ENCODE results near the gene FYN. TPM values are rescaled to one million over a fixed set of nuclear protein-coding genes. Genes with fewer than 3 reads are reported as not detected.

Gene FYN
- polyA plus RNA-seq, 4 donors: 17.9 to 33.8 (median 24.8) TPM

DNA sequence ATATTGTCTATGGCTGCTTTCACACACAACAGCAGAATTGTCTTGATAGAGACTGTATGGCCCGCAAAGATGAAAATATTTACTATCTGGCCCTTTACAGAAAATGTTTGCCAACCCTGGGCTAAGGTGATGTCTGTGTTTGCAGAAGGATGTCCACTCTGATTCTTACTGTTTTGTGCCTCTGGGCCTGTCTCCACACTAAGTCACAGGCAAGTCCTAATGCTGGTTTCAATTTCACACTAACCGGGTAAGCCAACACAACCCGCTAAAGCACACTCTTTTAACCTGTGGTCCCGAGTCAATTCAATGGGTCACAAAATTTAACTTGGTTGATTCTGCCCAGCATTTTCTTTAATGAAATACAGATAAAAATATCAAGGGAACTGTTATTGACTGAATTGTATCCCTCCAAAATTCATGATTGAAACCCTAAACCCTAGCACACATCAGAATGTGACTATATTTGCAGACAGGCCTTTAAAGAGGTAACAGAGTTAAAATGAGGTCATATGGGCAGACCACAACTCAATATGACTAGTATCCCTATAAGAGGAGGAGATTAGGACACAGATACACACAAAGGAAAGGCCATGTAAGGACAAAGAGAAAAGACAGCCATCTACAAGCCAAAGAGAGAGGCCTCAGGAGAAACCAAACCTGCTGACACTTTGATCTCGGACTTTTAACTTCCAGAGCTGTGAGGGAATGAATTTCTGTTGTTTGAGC, 78.4 kb downstream of the FYN start:
- no peak for FAIRE-seq
- Histone ChIP-seq H3K27me3 (ENCODE audit: control insufficient read depth in 3 of 3, insufficient read depth in 3 of 3, low read length in 3 of 3) (no peaks in the 10 kb centered on the region), H3K27ac (ENCODE audit: low read depth in 1 of 3, low read length in 2 of 3) (peak overlapping the region in 1 of 3 donors; percentile 24), H3K4me1 (ENCODE audit: control insufficient read depth in 3 of 3, insufficient read depth in 2 of 3, low read depth in 1 of 3, low read length in 2 of 3) (peaks cover 0 to under 1% (median 0%) of the 10 kb centered on the region in 3 donors), H3K9me3 (ENCODE audit: control insufficient read depth in 2 of 2, insufficient read depth in 1 of 2, low read depth in 1 of 2, low read length in 1 of 2) (no peaks in the 10 kb centered on the region), H3K4me3 (ENCODE audit: low read depth in 1 of 3, low read length in 3 of 3) (no peak overlapping the region), H3K36me3 (ENCODE audit: control insufficient read depth in 3 of 3, insufficient read depth in 2 of 3, low read depth in 1 of 3, low read length in 3 of 3) (no peaks in the 10 kb centered on the region)
- 69 to 76% (median 75%) methylated on average over 5 of the region's 5 CpGs for WGBS, 3 donors
- no peak for DNase-seq

DNA sequence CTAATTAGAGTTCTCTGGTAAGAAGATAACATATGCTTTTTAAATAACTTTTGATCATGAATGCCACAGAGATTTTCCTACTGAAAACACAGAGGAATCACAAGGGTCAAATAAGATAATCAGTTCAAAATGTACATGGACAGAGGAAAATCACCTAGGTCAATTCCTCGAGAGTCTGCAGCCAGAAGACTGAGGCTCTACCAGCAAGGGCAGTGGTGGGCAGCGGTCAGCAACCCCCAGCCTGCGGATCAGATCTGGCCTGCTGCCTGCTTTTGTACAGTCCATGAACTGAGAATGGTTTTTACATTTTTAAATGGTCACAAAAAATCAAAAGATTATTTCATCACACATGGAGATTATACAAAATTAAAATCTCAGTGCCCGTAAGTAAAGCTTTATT, 79.0 kb downstream of the FYN start:
- H3K9me3 ChIP-seq (ENCODE audit: control insufficient read depth in 2 of 2, insufficient read depth in 1 of 2, low read depth in 1 of 2, low read length in 1 of 2): no peaks in the 10 kb centered on the region
- FAIRE-seq (no peak), DNase-seq (no peak)
- WGBS, 3 donors: 81 to 87% (median 83%) methylated on average over 4 of the region's 4 CpGs
- no peaks in the 10 kb centered on the region for H3K36me3 ChIP-seq (ENCODE audit: control insufficient read depth in 3 of 3, insufficient read depth in 2 of 3, low read depth in 1 of 3, low read length in 3 of 3)
- no peak overlapping the region for H3K4me3 ChIP-seq (ENCODE audit: low read depth in 1 of 3, low read length in 3 of 3)
- H3K4me1 ChIP-seq (ENCODE audit: control insufficient read depth in 3 of 3, insufficient read depth in 2 of 3, low read depth in 1 of 3, low read length in 2 of 3): peaks cover 0 to 3% (median 0%) of the 10 kb centered on the region in 3 donors
- H3K27me3 ChIP-seq (ENCODE audit: control insufficient read depth in 3 of 3, insufficient read depth in 3 of 3, low read length in 3 of 3): no peaks in the 10 kb centered on the region
- H3K27ac ChIP-seq (ENCODE audit: low read depth in 1 of 3, low read length in 2 of 3): peak overlapping the region in 1 of 3 donors; percentile 8

DNA sequence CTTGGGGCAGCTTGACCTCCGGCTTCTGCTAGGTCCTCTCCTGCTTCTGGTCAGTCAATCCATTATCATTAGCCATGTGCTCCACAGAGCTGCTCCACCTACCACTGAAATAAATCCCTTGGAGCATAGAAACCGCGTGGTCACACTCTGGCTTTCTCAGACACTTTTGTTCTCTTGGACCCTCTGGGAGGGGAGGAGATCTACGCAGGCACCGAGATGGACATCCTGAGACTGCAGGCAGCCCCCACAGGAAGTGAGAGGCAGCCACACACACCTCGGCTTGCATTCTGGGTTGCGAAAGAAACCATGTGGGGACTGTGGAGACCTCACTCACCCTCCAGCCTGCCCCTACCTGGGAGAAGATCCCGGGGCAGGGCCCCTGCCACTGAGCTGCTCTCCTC, 79.5 kb downstream of the FYN start:
- FAIRE-seq (no peak), DNase-seq (peak in 1 of 2 donors; percentile 49)
- Histone ChIP-seq H3K4me1 (ENCODE audit: control insufficient read depth in 3 of 3, insufficient read depth in 2 of 3, low read depth in 1 of 3, low read length in 2 of 3) (peaks cover 0 to 3% (median 0%) of the 10 kb centered on the region in 3 donors), H3K4me3 (ENCODE audit: low read depth in 1 of 3, low read length in 3 of 3) (peak overlapping the region in 1 of 3 donors; percentile 42), H3K27ac (ENCODE audit: low read depth in 1 of 3, low read length in 2 of 3) (peak overlapping the region in 2 of 3 donors; percentile 52 to 69), H3K9me3 (ENCODE audit: control insufficient read depth in 2 of 2, insufficient read depth in 1 of 2, low read depth in 1 of 2, low read length in 1 of 2) (no peaks in the 10 kb centered on the region), H3K27me3 (ENCODE audit: control insufficient read depth in 3 of 3, insufficient read depth in 3 of 3, low read length in 3 of 3) (no peaks in the 10 kb centered on the region), H3K36me3 (ENCODE audit: control insufficient read depth in 3 of 3, insufficient read depth in 2 of 3, low read depth in 1 of 3, low read length in 3 of 3) (no peaks in the 10 kb centered on the region)
- 66 to 77% (median 67%) methylated on average over 8 of the region's 8 CpGs for WGBS, 3 donors

DNA sequence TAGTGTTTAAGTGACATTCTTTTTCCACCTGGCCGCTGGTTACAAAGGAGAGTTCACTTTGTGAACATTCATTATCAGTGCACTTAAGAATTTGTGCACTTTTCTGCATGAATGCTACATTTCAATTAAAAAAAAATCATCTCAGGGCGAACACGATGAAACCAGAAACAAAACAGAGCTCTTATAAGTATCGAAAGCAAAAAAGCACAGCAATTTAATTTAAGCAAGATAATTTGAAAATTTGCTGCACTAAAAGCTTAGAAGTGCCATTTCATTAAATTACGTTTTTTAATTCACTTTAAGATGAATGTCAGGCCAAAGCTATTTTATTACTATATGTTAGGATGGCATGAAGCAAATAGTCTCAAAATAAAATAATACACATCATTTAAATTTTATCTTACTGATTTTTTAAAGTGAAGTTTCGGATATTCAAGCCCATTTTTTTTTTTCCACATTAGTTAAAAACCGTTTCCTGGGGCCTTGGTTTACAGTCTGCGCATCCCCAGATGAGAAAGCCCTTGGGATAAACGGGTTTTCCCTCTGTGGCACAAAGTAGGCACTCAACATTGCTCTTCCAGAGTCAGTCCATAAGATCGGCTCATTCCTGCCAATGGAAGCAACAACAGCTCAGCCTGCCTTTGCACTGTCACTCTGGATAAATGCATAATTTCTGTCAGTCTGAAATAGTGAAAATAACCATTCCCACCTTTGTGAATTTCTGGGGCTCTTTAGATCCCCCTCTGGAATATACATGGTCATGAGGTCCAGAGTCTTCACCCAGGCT, 80.1 kb downstream of the FYN start:
- peak overlapping the region in 1 of 3 donors; percentile 42 for H3K4me3 ChIP-seq (ENCODE audit: low read depth in 1 of 3, low read length in 3 of 3)
- H3K27ac ChIP-seq (ENCODE audit: low read depth in 1 of 3, low read length in 2 of 3): peak overlapping the region in 2 of 3 donors; percentile 52 to 69
- FAIRE-seq: no peak
- no peaks in the 10 kb centered on the region for H3K9me3 ChIP-seq (ENCODE audit: control insufficient read depth in 2 of 2, insufficient read depth in 1 of 2, low read depth in 1 of 2, low read length in 1 of 2)
- no peak for DNase-seq
- H3K27me3 ChIP-seq (ENCODE audit: control insufficient read depth in 3 of 3, insufficient read depth in 3 of 3, low read length in 3 of 3): no peaks in the 10 kb centered on the region
- H3K36me3 ChIP-seq (ENCODE audit: control insufficient read depth in 3 of 3, insufficient read depth in 2 of 3, low read depth in 1 of 3, low read length in 3 of 3): no peaks in the 10 kb centered on the region
- peaks cover 0 to 3% (median 0%) of the 10 kb centered on the region in 3 donors for H3K4me1 ChIP-seq (ENCODE audit: control insufficient read depth in 3 of 3, insufficient read depth in 2 of 3, low read depth in 1 of 3, low read length in 2 of 3)
- WGBS, 3 donors: 73 to 76% (median 76%) methylated on average over 10 of the region's 10 CpGs

DNA sequence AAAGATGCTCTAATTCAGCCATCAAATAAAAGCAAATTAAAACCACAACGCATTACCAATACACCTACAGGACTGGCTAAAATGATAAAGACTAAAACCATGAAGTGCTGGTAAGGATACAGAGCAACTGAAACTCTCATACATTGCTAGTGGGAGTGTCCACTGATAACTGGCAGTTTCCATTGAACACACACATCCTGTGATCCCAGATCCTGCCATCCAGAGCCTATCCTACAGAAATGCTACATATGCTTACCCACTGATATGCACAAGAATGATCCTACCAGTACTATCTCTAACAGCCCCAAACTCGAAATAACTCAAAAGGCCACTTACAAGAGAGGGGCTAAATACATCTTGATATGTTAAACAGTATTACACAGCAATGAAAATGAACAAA, 81.0 kb downstream of the FYN start:
- FAIRE-seq: no peak
- H3K4me1 ChIP-seq (ENCODE audit: control insufficient read depth in 3 of 3, insufficient read depth in 2 of 3, low read depth in 1 of 3, low read length in 2 of 3): peaks cover 0 to 3% (median 0%) of the 10 kb centered on the region in 3 donors
- DNase-seq: no peak
- H3K27ac ChIP-seq (ENCODE audit: low read depth in 1 of 3, low read length in 2 of 3): no peak overlapping the region
- no peaks in the 10 kb centered on the region for H3K36me3 ChIP-seq (ENCODE audit: control insufficient read depth in 3 of 3, insufficient read depth in 2 of 3, low read depth in 1 of 3, low read length in 3 of 3)
- H3K4me3 ChIP-seq (ENCODE audit: low read depth in 1 of 3, low read length in 3 of 3): peak overlapping the region in 1 of 3 donors; percentile 39
- H3K9me3 ChIP-seq (ENCODE audit: control insufficient read depth in 2 of 2, insufficient read depth in 1 of 2, low read depth in 1 of 2, low read length in 1 of 2): no peaks in the 10 kb centered on the region
- WGBS, 3 donors: 57 to 88% (median 80%) methylated on average over 2 of the region's 2 CpGs
- no peaks in the 10 kb centered on the region for H3K27me3 ChIP-seq (ENCODE audit: control insufficient read depth in 3 of 3, insufficient read depth in 3 of 3, low read length in 3 of 3)

DNA sequence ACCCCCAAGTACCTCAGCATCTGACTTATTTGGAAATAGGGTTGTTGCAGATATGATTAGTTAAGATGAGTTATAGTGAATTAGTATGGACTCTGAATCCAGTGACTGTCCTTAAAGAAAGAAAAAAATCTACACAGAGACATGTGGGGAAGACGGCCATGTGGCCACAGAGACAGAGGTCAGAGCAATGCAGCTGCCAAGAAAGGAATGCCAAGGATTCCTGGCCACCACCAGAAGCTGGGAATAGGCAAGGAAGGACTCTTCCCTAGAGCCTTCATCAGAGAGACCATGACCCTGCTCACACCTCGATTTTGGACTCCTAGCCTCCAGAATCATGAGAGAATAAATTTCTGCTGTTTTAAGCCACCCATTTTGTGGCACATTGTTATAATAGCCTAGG, 81.8 kb downstream of the FYN start:
- no peak overlapping the region for H3K27ac ChIP-seq (ENCODE audit: low read depth in 1 of 3, low read length in 2 of 3)
- WGBS, 3 donors: 42 to 58% (median 46%) methylated on average over 2 of the region's 2 CpGs
- peak overlapping the region in 1 of 3 donors; percentile 20 for H3K4me3 ChIP-seq (ENCODE audit: low read depth in 1 of 3, low read length in 3 of 3)
- no peaks in the 10 kb centered on the region for H3K36me3 ChIP-seq (ENCODE audit: control insufficient read depth in 3 of 3, insufficient read depth in 2 of 3, low read depth in 1 of 3, low read length in 3 of 3)
- no peak for FAIRE-seq
- peaks cover 0 to 3% (median 0%) of the 10 kb centered on the region in 3 donors for H3K4me1 ChIP-seq (ENCODE audit: control insufficient read depth in 3 of 3, insufficient read depth in 2 of 3, low read depth in 1 of 3, low read length in 2 of 3)
- no peaks in the 10 kb centered on the region for H3K9me3 ChIP-seq (ENCODE audit: control insufficient read depth in 2 of 2, insufficient read depth in 1 of 2, low read depth in 1 of 2, low read length in 1 of 2)
- DNase-seq: no peak
- H3K27me3 ChIP-seq (ENCODE audit: control insufficient read depth in 3 of 3, insufficient read depth in 3 of 3, low read length in 3 of 3): no peaks in the 10 kb centered on the region

DNA sequence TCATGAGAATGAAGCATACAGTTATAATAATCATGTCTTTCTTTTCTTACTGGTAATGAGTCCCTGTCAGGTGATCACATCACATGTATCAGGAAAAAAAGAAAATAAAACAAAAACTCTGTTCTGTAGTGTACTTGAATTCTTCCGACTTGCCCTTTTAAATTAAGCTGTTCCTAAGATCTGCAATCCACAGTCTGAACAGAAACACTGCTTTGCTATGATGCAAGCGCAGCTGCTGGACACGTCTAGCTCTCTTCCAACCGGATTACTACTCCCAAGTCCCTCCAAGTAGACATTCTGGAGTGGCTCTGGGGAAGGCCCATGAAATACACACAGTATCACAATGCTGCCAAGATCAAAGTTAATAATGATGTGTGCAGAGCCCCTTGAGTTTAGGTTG, 83.7 kb downstream of the FYN start:
- WGBS, 3 donors: 62 to 87% (median 81%) methylated on average over 4 of the region's 4 CpGs
- DNase-seq (no peak), FAIRE-seq (no peak)
- no peaks in the 10 kb centered on the region for H3K27me3 ChIP-seq (ENCODE audit: control insufficient read depth in 3 of 3, insufficient read depth in 3 of 3, low read length in 3 of 3)
- no peaks in the 10 kb centered on the region for H3K36me3 ChIP-seq (ENCODE audit: control insufficient read depth in 3 of 3, insufficient read depth in 2 of 3, low read depth in 1 of 3, low read length in 3 of 3)
- H3K9me3 ChIP-seq (ENCODE audit: control insufficient read depth in 2 of 2, insufficient read depth in 1 of 2, low read depth in 1 of 2, low read length in 1 of 2): no peaks in the 10 kb centered on the region
- H3K4me3 ChIP-seq (ENCODE audit: low read depth in 1 of 3, low read length in 3 of 3): no peak overlapping the region
- no peak overlapping the region for H3K27ac ChIP-seq (ENCODE audit: low read depth in 1 of 3, low read length in 2 of 3)
- peaks cover 0 to 8% (median 0%) of the 10 kb centered on the region in 3 donors for H3K4me1 ChIP-seq (ENCODE audit: control insufficient read depth in 3 of 3, insufficient read depth in 2 of 3, low read depth in 1 of 3, low read length in 2 of 3)

DNA sequence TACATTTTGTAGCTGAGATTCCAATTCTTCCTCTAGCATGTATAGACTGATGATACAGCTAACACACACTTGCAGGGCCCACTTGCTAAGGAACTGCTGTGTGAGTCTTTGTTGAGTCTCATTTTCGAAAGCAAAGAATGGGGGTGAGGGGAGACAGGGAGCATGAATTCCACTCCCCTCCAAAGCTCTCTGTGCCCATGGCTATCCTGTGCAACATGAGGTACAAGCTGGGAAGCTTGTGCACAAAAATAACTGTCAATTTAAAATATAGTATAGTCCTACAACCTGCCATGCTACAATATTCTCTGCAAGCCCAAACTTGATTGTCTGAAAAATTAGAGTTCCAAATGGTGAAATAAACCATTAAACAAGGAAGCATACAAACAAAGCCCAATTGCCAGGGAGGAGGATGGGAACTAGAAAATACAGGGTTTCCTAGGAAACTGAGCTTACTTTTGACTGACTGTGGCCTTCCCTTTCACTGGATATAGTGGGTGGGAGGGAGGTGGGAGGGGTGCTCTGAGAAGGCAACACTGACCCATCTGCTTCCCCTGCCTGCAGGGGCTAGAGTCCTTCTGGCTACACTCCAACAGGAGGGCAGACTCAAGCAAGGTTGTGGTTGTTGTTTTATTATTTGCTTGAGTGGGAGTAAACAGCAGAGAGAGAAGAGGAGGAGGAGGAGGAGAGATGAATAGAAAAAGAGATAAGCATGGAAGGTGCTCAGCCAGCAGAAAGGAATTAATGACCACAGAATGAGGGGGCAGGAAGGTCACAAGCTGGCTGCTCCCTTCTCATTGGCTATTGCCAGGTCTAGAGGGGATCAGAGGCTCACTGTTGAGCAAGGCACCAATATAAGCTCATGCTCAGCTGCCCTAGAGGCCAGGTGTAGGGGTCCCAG, 84.6 kb downstream of the FYN start:
- H3K4me3 ChIP-seq (ENCODE audit: low read depth in 1 of 3, low read length in 3 of 3): no peak overlapping the region
- peaks cover 0 to 8% (median 0%) of the 10 kb centered on the region in 3 donors for H3K4me1 ChIP-seq (ENCODE audit: control insufficient read depth in 3 of 3, insufficient read depth in 2 of 3, low read depth in 1 of 3, low read length in 2 of 3)
- no peak overlapping the region for H3K27ac ChIP-seq (ENCODE audit: low read depth in 1 of 3, low read length in 2 of 3)
- WGBS, 3 donors: 78 to 95% (median 94%) methylated on average over 1 of the region's 1 CpG
- H3K36me3 ChIP-seq (ENCODE audit: control insufficient read depth in 3 of 3, insufficient read depth in 2 of 3, low read depth in 1 of 3, low read length in 3 of 3): no peaks in the 10 kb centered on the region
- FAIRE-seq: no peak
- no peaks in the 10 kb centered on the region for H3K27me3 ChIP-seq (ENCODE audit: control insufficient read depth in 3 of 3, insufficient read depth in 3 of 3, low read length in 3 of 3)
- no peak for DNase-seq
- H3K9me3 ChIP-seq (ENCODE audit: control insufficient read depth in 2 of 2, insufficient read depth in 1 of 2, low read depth in 1 of 2, low read length in 1 of 2): no peaks in the 10 kb centered on the region
